Stimulated activated CD8-positive, alpha-beta memory T cell treated with anti-CD3 and anti-CD28 coated beads, Interleukin-2, amount 100 ng/mL, for 48 hours (primary cell): ENCODE results near the gene MYO3A.
"Not testable (repeated sequence)": the region's sequence is repeated elsewhere in the genome, so short reads cannot be mapped to it uniquely, and the experiment has no call there.

ENCODE experiments used
- DNase-seq, 2 donors: peaks; one replicate each; pipeline ENCODE4 v3.0.0-alpha.2; 2020; ENCODE audit warnings: low read depth in 2 of 2

MYO3A gene

GRCh38 chr10:26087666-26088065 is 153.6 kb downstream of the MYO3A start:
- DNase-seq, result no peak

DNA sequence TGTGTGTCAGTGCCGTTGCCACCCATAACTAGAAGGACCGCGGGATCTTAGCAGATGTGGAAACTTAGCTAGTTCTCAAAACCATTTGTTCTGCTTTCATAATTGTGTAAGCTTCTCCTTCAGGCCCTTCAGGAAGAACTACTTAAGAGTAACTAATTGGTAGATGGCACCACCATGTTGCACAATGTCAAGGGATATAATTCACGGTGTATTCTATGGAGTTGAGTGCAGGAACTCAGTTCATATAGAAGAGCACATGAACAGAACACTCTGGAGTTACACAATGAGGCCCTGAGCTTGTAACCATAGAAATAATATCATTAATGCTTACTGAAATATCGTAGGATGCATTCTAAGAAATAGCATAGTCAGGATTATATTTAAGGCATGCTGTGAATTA is 156.0 kb downstream of the MYO3A start:
- DNase-seq, result no peak

GRCh38 chr10:26090762-26091161 is 156.7 kb downstream of the MYO3A start:
- no peak for DNase-seq

GRCh38 chr10:26093229-26093628 is 159.2 kb downstream of the MYO3A start:
- DNase-seq, result no peak

DNA sequence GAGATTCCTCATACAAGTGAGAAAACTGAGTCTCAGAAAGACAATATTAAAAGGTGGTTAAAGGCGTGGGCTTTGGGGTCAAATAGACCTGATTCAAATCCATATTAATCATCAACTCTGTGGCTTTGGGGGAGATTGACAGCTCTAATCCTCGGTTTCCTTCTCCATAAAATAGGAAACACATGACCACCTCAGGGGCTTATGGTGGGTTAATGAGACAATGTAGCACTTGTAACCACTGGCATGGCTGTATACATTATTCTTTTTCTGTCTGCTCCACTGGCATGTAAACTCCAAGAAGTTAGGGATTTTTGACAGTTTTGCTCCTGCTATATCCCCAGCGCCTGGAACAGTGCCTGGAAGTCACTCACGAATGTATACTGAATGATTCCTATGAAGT is 161.8 kb downstream of the MYO3A start:
- DNase-seq, result no peak

DNA sequence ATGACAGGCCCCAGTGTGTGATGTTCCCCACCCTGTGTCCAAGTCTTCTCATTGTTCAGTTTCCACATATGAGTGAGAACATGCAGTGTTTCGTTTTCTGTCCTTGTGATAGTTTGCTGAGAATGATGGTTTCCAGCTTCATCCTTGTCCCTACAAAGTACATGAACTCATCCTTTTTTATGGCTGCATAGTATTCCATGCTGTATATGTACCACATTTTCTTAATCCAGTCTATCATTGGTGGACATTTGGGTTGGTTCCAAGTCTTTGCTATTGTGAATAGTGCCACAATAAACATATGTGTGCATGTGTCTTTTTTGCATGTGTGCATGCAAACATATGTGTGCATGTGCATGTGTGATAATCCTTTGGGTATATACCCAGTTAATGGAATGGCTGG is 163.5 kb downstream of the MYO3A start:
- not testable (repeated sequence) for DNase-seq

GRCh38 chr10:26112532-26112931 is 178.5 kb downstream of the MYO3A start:
- DNase-seq, result no peak

DNA sequence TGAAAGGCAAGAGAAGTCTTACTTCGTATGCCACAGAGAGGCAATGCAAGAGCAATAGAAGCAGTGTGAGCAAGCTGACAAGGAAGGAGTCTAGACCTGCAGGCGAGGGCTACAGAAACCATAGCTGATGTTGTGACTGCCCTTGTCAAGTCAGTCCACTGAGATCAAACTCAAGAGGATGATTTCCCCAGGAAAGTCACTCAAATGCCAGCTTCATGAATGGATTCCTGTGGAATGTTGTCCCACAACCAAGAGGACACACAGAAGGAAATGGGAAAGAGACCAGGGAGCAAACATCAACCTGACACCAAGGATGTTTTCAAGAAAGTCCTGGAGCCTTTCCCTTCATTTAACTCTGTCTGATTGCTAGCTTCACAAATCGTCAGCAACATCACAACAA is 204.6 kb downstream of the MYO3A start:
- no peak for DNase-seq

GRCh38 chr10:26156019-26156418 is 222.0 kb downstream of the MYO3A start:
- DNase-seq, result no peak

- DNase-seq, result no peak
These were observed 223.7 kb downstream of the MYO3A start for GRCh38 chr10:26157734-26158133.

- DNase-seq, result no peak
These were observed 235.4 kb downstream of the MYO3A start for GRCh38 chr10:26169466-26169865.

DNA sequence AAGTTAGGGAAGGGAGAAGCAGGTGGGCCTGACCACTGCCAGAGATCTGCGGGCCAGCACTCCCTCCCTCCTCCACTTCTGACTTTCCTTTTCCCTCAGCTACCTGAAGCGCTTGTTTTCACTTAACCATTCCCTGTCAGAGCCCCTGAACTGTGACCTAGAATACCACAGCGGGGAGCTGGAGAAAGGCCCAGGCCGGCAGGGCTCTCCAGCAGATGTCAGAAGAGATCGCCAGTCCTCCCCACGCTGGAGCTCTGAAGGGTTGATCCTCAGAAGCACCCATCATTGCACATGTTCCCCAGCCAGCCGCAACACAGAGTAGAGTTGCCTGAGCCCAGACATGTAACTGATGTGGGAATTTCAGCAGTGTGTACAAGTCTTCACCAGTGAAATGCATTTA is 238.1 kb downstream of the MYO3A start:
- no peak for DNase-seq

GRCh38 chr10:26173837-26174236 is 239.8 kb downstream of the MYO3A start:
- no peak for DNase-seq

DNA sequence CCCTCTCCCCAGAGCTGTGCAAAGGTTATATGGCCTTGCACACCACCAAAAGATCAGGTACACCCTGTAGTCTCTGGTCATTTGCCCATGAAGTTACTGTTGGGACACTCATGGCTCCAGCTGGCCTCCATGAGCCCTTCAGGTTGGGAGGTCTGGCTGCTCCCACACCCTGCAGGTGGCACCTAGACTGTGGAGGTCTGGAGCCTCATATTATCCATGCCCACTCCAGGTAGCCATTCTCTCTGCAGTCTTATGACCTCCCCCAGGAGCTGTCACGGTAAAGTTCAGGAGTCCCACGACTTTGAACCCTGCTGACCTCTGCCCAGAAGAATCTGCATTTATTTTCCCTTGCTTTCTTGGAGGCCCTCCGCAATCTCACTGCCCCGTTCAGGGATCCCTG is 243.3 kb downstream of the MYO3A start:
- no peak for DNase-seq

DNA sequence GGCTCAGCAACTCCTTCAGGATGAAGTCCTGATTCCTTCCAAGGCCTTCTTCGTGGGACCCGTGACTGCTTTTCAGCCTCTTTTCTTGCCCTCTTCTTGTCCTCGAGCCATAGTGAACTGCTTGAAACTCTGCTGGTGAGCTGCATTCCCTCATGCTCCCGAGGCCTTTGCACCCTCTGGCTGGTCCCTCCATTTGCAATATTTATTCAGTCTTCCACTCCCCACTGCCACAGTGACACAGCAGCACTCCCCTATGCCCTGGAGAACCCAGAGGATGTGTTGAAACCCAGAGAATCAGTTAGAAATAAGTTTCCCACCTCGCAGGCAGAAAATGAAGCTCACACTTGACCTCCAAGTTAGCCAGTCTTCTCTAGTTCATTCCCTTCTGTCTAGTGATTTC is 260.2 kb downstream of the MYO3A start:
- DNase-seq, result no peak

DNA sequence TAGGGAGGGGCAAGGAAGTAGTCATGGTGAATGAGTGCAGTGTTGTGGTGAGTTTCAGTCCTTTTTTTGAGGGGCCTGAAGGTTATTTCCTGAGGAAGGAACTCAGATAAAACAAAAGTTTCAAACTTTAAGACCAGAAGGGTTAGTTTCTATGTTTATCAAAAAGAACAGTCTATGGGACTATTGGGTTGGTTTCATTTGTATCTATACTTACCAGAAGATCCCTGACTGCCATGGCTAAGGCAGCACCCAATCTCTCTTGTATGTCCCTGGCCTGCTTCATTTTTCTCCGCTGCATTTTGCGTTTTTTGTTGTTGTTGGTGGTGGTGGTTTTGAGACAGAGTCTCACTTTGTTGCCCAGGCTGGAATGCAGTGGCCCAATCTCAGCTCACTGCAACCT is 263.2 kb downstream of the MYO3A start:
- no peak for DNase-seq

DNA sequence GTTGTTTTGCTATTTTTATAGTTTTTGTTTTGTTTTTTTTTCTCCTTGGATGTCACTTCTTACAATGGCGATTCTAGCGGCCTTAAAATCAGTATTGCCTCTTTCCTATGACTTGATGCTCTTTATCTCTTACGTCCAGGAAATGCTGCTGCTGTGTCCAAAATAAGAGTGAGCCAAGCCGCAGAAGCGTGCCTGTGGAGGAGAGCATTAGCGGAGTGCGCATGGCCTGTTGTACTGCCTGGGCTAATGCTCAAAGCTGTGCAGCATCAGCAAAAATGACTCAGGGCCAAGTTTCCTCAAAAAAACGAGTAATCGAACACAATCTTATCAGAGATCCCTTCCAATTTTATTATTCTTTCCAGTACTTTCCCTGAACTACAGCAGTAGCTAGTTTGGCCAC is 264.1 kb downstream of the MYO3A start:
- DNase-seq, result no peak

- no peak for DNase-seq
These were observed 265.8 kb downstream of the MYO3A start for GRCh38 chr10:26199841-26200240.

DNA sequence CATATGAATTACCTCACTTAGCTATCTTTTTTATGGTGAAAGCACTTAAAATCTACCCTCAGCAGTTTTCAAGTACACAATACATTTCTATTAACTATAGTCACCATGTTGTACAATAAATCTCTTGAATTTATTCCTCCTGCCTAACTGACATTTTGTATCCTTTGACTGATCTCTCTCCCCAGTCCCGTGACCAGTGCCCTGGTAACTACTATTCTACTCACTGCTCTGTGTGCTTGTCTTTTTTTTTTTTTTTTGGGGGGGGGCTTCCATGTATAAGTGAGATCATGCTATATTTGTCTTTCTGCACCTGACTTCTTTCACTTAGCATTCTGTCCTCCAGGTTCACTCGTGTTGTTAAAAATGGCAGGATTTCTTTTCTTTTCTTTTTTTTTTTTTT is 271.2 kb downstream of the MYO3A start:
- no peak for DNase-seq

- DNase-seq, result no peak
These were observed 277.9 kb downstream of the MYO3A start for GRCh38 chr10:26211781-26212444.

- no peak for DNase-seq
These were observed 278.5 kb downstream of the MYO3A start for GRCh38 chr10:26212511-26212910.

GRCh38 chr10:26213157-26213800 is 279.2 kb downstream of the MYO3A start:
- no peak for DNase-seq

GRCh38 chr10:26214004-26214403 is 280.0 kb downstream of the MYO3A start:
- no peak for DNase-seq
